GM23338 (cell line): ENCODE measurements around the gene TRAPPC2. TPM values are rescaled to one million over a fixed set of nuclear protein-coding genes. Genes with fewer than 3 reads are reported as not detected.

ENCODE experiments used
- ATAC-seq: fragments of 200-7000 bp; cut with Tn5 transposase; 3 replicates; pipeline ENCODE4 v1.9.1; 2020
- DNase-seq: peaks from one replicate; pipeline ENCODE4 v3.0.0-alpha.2; 2015; ENCODE audit warnings: low spot score
- H2AFZ ChIP-seq: fragments of 200-600 bp; sonication (generic); 2 replicates; pipeline ENCODE4 v1.8.0; 2016; ENCODE audit warnings: antibody characterized with exemption, mild to moderate bottlenecking, moderate library complexity
- H3F3A ChIP-seq: fragments of 200-600 bp; sonication (generic); replicated peaks from 2 replicates; pipeline ENCODE4 v1.8.0; 2017; ENCODE audit warnings: antibody characterized with exemption, mixed run types, low read depth
- H3K27ac ChIP-seq: fragments of 200-600 bp; sonication (generic); 2 replicates; pipeline ENCODE4 v1.6.1; 2016; ENCODE audit warnings: low read depth
- H3K27me3 ChIP-seq: fragments of 200-600 bp; sonication (generic); 2 replicates; pipeline ENCODE4 v1.8.0; 2016; ENCODE audit warnings: mild to moderate bottlenecking, mixed run types, moderate library complexity; ENCODE audit not compliant: insufficient read depth
- H3K36me3 ChIP-seq: fragments of 200-600 bp; sonication (generic); 2 replicates; pipeline ENCODE4 v1.8.0; 2016; ENCODE audit warnings: mild to moderate bottlenecking; ENCODE audit not compliant: insufficient read depth
- H3K4me1 ChIP-seq: fragments of 200-600 bp; sonication (generic); 2 replicates; pipeline ENCODE4 v1.8.0; 2016; ENCODE audit warnings: mild to moderate bottlenecking, moderate library complexity; ENCODE audit not compliant: insufficient read depth
- H3K4me2 ChIP-seq: fragments of 200-600 bp; sonication (generic); 2 replicates; pipeline ENCODE4 v1.7.1; 2017; ENCODE audit warnings: mixed run types
- H3K4me3 ChIP-seq: fragments of 200-600 bp; sonication (generic); 2 replicates; pipeline ENCODE4 v1.6.1; 2016; ENCODE audit warnings: mixed run types
- H3K79me2 ChIP-seq: fragments of 200-600 bp; sonication (generic); replicated peaks from 2 replicates; pipeline ENCODE4 v1.8.0; 2017; ENCODE audit warnings: mild to moderate bottlenecking; ENCODE audit not compliant: insufficient read depth
- H3K9me2 ChIP-seq: fragments of 200-600 bp; sonication (generic); 2 replicates; pipeline ENCODE4 v1.8.0; 2017; ENCODE audit not compliant: insufficient read depth
- H4K20me1 ChIP-seq: fragments of 200-600 bp; sonication (generic); replicated peaks from 2 replicates; pipeline ENCODE4 v1.8.0; 2017; ENCODE audit warnings: mild to moderate bottlenecking; ENCODE audit not compliant: insufficient read depth
- H3K27ac Mint-ChIP-seq: 2 replicates; pipeline ENCODE4 v1.8.0; 2020; ENCODE audit warnings: inconsistent platforms, mild to moderate bottlenecking, moderate library complexity, mixed read lengths
- H3K27me3 Mint-ChIP-seq: 3 replicates; pipeline ENCODE4 v1.8.0; 2022; ENCODE audit warnings: low read depth, mild to moderate bottlenecking, moderate library complexity, mixed read lengths, inconsistent platforms; ENCODE audit not compliant: insufficient read depth, poor library complexity
- H3K36me3 Mint-ChIP-seq: 3 replicates; pipeline ENCODE4 v1.8.0; 2021; ENCODE audit warnings: low read depth, mild to moderate bottlenecking, inconsistent platforms, moderate library complexity, mixed read lengths
- H3K4me1 Mint-ChIP-seq: 3 replicates; pipeline ENCODE4 v1.8.0; 2020; ENCODE audit warnings: mild to moderate bottlenecking, inconsistent platforms, mixed read lengths
- H3K4me3 Mint-ChIP-seq: 3 replicates; pipeline ENCODE4 v1.8.0; 2021; ENCODE audit warnings: moderate library complexity, mild to moderate bottlenecking, inconsistent platforms, mixed read lengths
- H3K9me3 Mint-ChIP-seq: 3 replicates; pipeline ENCODE4 v1.8.0; 2020; ENCODE audit warnings: moderate library complexity, mild to moderate bottlenecking, inconsistent platforms, mixed read lengths
- CREB1 ChIP-seq: fragments of 250-450 bp; sonication (Bioruptor Pico); IDR thresholded peaks from 2 replicates; pipeline ENCODE4 v1.5.0; 2020; ENCODE audit warnings: low read depth, mild to moderate bottlenecking, moderate library complexity
- EZH2phosphoT487 ChIP-seq: fragments of 200-600 bp; sonication (generic); IDR thresholded peaks from one replicate; pipeline ENCODE4 v1.8.1; 2018; ENCODE audit warnings: antibody characterized with exemption; ENCODE audit not compliant: unreplicated experiment
- JUNB ChIP-seq: IDR thresholded peaks from one replicate; pipeline ENCODE4 v1.6.1; 2016; ENCODE audit warnings: antibody characterized with exemption; ENCODE audit not compliant: unreplicated experiment
- NANOG ChIP-seq: IDR thresholded peaks from 2 replicates; pipeline ENCODE4 v1.6.1; 2016; ENCODE audit warnings: antibody characterized with exemption, borderline replicate concordance
- POLR2AphosphoS5 ChIP-seq: IDR thresholded peaks from 2 replicates; pipeline ENCODE4 v1.6.1; 2016; ENCODE audit warnings: antibody characterized with exemption, low read depth
- STAT1 ChIP-seq: IDR thresholded peaks from one replicate; pipeline ENCODE4 v1.6.1; 2016; ENCODE audit warnings: antibody characterized with exemption; ENCODE audit not compliant: unreplicated experiment
- ZNF114 ChIP-seq: fragments of 250-450 bp; sonication (Bioruptor Pico); IDR thresholded peaks from 2 replicates; pipeline ENCODE4 v1.5.0; 2020; ENCODE audit warnings: mild to moderate bottlenecking, moderate library complexity
- polyA plus RNA-seq: library from polyadenylated mRNA; unstranded; fragments of >200 nt; fragmentation: Nextera tagmentation; extraction: Ambion mirVana; gene quantifications from 2 replicates; pipeline ENCODE4 v1.2.1, GENCODE V29; 2016
- total RNA-seq: library from RNA; depleted of rRNA; stranded (reverse); fragments of >200 nt; shearing (Covaris generic); gene quantifications from 2 replicates; pipeline ENCODE4 v1.2.3, GENCODE V29; 2014
- TF ChIP-seq, protein P1 (sequence below), 2 experiments: fragments of 200-600 bp in 1 of 2; sonication (generic) in 1 of 2; conservative IDR thresholded peaks; 2 replicates each; pipeline versions ENCODE4 v1.5.1 to v1.6.1; 2016 to 2017; ENCODE audit warnings: antibody characterized with exemption in 2 of 2, low read depth in 2 of 2, mild to moderate bottlenecking in 2 of 2, moderate library complexity in 1 of 2
- TF ChIP-seq, protein P2 (sequence below): IDR thresholded peaks from one replicate; pipeline ENCODE4 v1.6.1; 2018; ENCODE audit warnings: antibody characterized with exemption; ENCODE audit not compliant: unreplicated experiment
- TF ChIP-seq, protein P3 (sequence below): IDR thresholded peaks from 2 replicates; pipeline ENCODE4 v1.6.1; 2016; ENCODE audit warnings: antibody characterized with exemption

Gene TRAPPC2
- total and polyA plus RNA-seq, 2 experiments from 2014 or later: 11.7 to 14.6 TPM

DNA sequence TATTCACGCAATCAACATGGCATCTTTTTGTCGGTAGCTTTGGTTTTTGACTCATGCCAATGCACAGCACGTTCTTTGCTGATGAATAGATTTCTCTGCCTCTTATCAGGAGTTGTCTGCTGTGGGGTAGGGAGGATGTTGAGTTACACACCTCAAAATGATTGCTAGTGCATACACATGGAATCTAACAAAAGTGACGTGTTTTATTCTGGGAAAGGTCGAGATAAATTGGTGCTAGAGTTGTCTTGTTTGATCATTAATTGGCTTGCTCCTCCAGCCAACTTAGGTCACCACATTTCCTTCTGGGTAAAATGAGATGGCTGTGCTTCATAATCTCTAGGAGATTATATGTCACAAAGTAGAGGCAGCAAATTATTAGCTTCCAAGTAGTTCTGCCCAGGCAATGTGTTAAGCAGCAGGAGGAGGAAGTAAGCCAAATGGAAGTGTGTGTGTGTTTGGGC is 41.6 kb downstream of the TRAPPC2 start:
- H3K27me3 Mint-ChIP-seq: peaks cover 8% of the 10 kb centered on the region
- no peak overlapping the region for H2AFZ ChIP-seq
- H3K4me3 ChIP-seq: no peak overlapping the region
- no peaks in the 10 kb centered on the region for H3K9me3 Mint-ChIP-seq
- peaks cover 34% of the 10 kb centered on the region for H3K4me1 ChIP-seq
- ATAC-seq: no peak
- H3K9me2 ChIP-seq: no peaks in the 10 kb centered on the region
- H4K20me1 ChIP-seq: peaks cover 18% of the 10 kb centered on the region
- no peaks in the 10 kb centered on the region; the same call in 1 of the 3 replicates for H3K36me3 Mint-ChIP-seq
- H3K36me3 ChIP-seq: no peaks in the 10 kb centered on the region
- peaks cover 52% of the 10 kb centered on the region for H3K4me1 Mint-ChIP-seq
- no peak for DNase-seq
- H3K4me2 ChIP-seq: 0 out of 2 replicates have a peak overlapping the region, but pooled peaks have one; percentile 31
- H3K27me3 ChIP-seq: peaks cover 6% of the 10 kb centered on the region; the same call in 1 of the 2 replicates
- no peak for TF ChIP-seq NANOG
- TF ChIP-seq, protein P1, sequence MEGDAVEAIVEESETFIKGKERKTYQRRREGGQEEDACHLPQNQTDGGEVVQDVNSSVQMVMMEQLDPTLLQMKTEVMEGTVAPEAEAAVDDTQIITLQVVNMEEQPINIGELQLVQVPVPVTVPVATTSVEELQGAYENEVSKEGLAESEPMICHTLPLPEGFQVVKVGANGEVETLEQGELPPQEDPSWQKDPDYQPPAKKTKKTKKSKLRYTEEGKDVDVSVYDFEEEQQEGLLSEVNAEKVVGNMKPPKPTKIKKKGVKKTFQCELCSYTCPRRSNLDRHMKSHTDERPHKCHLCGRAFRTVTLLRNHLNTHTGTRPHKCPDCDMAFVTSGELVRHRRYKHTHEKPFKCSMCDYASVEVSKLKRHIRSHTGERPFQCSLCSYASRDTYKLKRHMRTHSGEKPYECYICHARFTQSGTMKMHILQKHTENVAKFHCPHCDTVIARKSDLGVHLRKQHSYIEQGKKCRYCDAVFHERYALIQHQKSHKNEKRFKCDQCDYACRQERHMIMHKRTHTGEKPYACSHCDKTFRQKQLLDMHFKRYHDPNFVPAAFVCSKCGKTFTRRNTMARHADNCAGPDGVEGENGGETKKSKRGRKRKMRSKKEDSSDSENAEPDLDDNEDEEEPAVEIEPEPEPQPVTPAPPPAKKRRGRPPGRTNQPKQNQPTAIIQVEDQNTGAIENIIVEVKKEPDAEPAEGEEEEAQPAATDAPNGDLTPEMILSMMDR (conservative IDR thresholded peaks at IDR 0.05; ENCODE audit: low read depth in 2 of 2): no peak
- no peak for TF ChIP-seq JUNB
- TF ChIP-seq, protein P2, sequence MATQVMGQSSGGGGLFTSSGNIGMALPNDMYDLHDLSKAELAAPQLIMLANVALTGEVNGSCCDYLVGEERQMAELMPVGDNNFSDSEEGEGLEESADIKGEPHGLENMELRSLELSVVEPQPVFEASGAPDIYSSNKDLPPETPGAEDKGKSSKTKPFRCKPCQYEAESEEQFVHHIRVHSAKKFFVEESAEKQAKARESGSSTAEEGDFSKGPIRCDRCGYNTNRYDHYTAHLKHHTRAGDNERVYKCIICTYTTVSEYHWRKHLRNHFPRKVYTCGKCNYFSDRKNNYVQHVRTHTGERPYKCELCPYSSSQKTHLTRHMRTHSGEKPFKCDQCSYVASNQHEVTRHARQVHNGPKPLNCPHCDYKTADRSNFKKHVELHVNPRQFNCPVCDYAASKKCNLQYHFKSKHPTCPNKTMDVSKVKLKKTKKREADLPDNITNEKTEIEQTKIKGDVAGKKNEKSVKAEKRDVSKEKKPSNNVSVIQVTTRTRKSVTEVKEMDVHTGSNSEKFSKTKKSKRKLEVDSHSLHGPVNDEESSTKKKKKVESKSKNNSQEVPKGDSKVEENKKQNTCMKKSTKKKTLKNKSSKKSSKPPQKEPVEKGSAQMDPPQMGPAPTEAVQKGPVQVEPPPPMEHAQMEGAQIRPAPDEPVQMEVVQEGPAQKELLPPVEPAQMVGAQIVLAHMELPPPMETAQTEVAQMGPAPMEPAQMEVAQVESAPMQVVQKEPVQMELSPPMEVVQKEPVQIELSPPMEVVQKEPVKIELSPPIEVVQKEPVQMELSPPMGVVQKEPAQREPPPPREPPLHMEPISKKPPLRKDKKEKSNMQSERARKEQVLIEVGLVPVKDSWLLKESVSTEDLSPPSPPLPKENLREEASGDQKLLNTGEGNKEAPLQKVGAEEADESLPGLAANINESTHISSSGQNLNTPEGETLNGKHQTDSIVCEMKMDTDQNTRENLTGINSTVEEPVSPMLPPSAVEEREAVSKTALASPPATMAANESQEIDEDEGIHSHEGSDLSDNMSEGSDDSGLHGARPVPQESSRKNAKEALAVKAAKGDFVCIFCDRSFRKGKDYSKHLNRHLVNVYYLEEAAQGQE: no peak
- TF ChIP-seq POLR2AphosphoS5: no peak
- no peak for TF ChIP-seq ZNF114 (CRISPR knock-in tag)
- TF ChIP-seq STAT1: no peak
- TF ChIP-seq CREB1 (CRISPR knock-in tag): no peak
- TF ChIP-seq EZH2phosphoT487: no peak
- peak overlapping the region; percentile 59; the same call in 1 of the 2 replicates for H3K27ac ChIP-seq
- H3K4me3 Mint-ChIP-seq: peak overlapping the region; percentile 22; the same call in 1 of the 3 replicates
- no peaks in the 10 kb centered on the region for H3F3A ChIP-seq
- peak overlapping the region; percentile 38 for H3K27ac Mint-ChIP-seq
- H3K79me2 ChIP-seq: peaks cover 85% of the 10 kb centered on the region

DNA sequence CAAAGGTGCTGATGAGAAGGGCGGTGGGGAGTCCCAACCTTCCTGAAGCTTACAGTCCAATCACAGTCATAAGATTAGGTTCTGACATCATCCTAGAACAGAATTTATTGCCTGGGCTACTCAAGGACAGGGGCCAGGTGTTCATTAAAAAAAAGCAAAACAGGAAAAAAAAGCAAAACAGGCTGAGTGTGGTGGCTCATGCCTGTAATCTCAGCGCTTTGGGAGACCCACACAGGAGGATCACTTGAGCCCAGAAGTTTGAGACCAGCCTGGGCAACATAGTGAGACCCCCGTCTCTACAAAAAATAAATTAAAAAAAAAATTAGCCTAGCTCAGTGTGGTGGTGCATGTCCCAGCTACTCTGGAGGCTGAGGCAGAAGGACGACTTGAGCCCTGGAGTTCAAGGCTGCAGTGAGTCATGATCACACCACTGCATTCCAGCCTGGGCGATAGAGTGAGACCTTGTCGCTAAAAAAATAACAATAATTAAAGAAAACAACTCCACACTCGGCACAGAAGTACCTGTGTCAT is 42.5 kb downstream of the TRAPPC2 start:
- no peak for DNase-seq
- Histone ChIP-seq H3F3A (no peaks in the 10 kb centered on the region), H4K20me1 (peaks cover 18% of the 10 kb centered on the region), H3K27me3 (peaks cover 10% of the 10 kb centered on the region; the same call in 1 of the 2 replicates), H3K9me2 (no peaks in the 10 kb centered on the region), H3K4me1 (peaks cover 34% of the 10 kb centered on the region), H2AFZ (no peak overlapping the region), H3K79me2 (peaks cover 76% of the 10 kb centered on the region), H3K4me3 (no peak overlapping the region), H3K27ac (no peak overlapping the region), H3K4me2 (no peak overlapping the region), H3K36me3 (no peaks in the 10 kb centered on the region)
- H3K36me3 Mint-ChIP-seq: no peaks in the 10 kb centered on the region; the same call in 1 of the 3 replicates
- H3K27ac Mint-ChIP-seq: peak overlapping the region; percentile 72; the same call in 1 of the 2 replicates
- no peak overlapping the region; the same call in 2 of the 3 replicates for H3K4me3 Mint-ChIP-seq
- peaks cover 8% of the 10 kb centered on the region for H3K27me3 Mint-ChIP-seq
- peaks cover 47% of the 10 kb centered on the region for H3K4me1 Mint-ChIP-seq
- no peak for ATAC-seq
- H3K9me3 Mint-ChIP-seq: no peaks in the 10 kb centered on the region
- TF ChIP-seq POLR2AphosphoS5: no peak
- TF ChIP-seq JUNB: no peak
- TF ChIP-seq, protein P2: no peak
- TF ChIP-seq, protein P1 (conservative IDR thresholded peaks at IDR 0.05; ENCODE audit: low read depth in 2 of 2): no peak
- TF ChIP-seq, protein P3, sequence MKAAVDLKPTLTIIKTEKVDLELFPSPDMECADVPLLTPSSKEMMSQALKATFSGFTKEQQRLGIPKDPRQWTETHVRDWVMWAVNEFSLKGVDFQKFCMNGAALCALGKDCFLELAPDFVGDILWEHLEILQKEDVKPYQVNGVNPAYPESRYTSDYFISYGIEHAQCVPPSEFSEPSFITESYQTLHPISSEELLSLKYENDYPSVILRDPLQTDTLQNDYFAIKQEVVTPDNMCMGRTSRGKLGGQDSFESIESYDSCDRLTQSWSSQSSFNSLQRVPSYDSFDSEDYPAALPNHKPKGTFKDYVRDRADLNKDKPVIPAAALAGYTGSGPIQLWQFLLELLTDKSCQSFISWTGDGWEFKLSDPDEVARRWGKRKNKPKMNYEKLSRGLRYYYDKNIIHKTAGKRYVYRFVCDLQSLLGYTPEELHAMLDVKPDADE: no peak
